Lower leg skin (tissue), 4 donors: ENCODE data around the gene PMM2. TPM values are rescaled to one million over a fixed set of nuclear protein-coding genes. Genes with fewer than 3 reads are reported as not detected.

Experiments used
- DNase-seq, 2 donors: peaks; one replicate each; pipeline ENCODE4 v3.0.0-alpha.2; 2019; ENCODE audit warnings: low spot score in 2 of 2
- H3K4me3 ChIP-seq: fragments of 200-600 bp; sonication (generic); 2 replicates; pipeline ENCODE4 v1.5.1; 2017; ENCODE audit warnings: mild to moderate bottlenecking, low read depth; ENCODE audit not compliant: poor library complexity, severe bottlenecking
- CTCF ChIP-seq, 3 donors: fragments of 450-650 bp; IDR thresholded peaks; one replicate each; pipeline ENCODE4 v1.5.1; 2016; ENCODE audit warnings: antibody characterized with exemption in 3 of 3, mild to moderate bottlenecking in 3 of 3, moderate library complexity in 2 of 3
- POLR2A ChIP-seq, 2 donors: fragments of 450-650 bp; IDR thresholded peaks; one replicate each; pipeline ENCODE4 v1.6.1; 2016 to 2017; ENCODE audit warnings: antibody characterized with exemption in 2 of 2, mild to moderate bottlenecking in 1 of 2, moderate library complexity in 1 of 2
- WGBS, 2 donors: methylation state at CpG; one replicate each; pipeline ENCODE4 v1.1.5; 2018; 5-methylcytosine and 5-hydroxymethylcytosine counted together
- intact Hi-C: fragments of 100-400 bp; cut with DNase I; formaldehyde crosslinking; loops from one replicate; pipeline ENCODE4 v1.15.0; 2023; ENCODE audit warnings: low total_unique reads
- total RNA-seq, 4 donors: library from RNA; depleted of rRNA; stranded (reverse); fragments of >200 nt; gene quantifications; one replicate each; pipeline ENCODE4 v1.1.0, GENCODE V29; 2016

PMM2 gene
- total RNA-seq, 4 donors from 2014 or later = 20.5 to 41.8 (median 26.8) TPM

GRCh38 chr16:8878523-8878911 lies 80.9 kb downstream of the PMM2 start:
- H3K4me3 ChIP-seq = no peak overlapping the region
- 33 to 46% methylated on average over 6 of the region's 6 CpGs for WGBS, 2 donors
- no peak for DNase-seq
- intact Hi-C loops = loop anchor here (5.0 to 10.0 kb wide), 2 partner anchors 61 to 204 kb away; partner anchors contain the start of gene ABAT
- no peak for TF ChIP-seq CTCF (IDR thresholded peaks at IDR 0.05)
- no peak for TF ChIP-seq POLR2A (IDR thresholded peaks at IDR 0.05)

GRCh38 chr16:8880839-8881510 lies 83.3 kb downstream of the PMM2 start:
- TF ChIP-seq POLR2A (IDR thresholded peaks at IDR 0.05) (no peak), CTCF (IDR thresholded peaks at IDR 0.05) (no peak)
- 90 to 92% methylated on average over 8 of the region's 8 CpGs for WGBS, 2 donors
- no peak overlapping the region for H3K4me3 ChIP-seq
- intact Hi-C loops = loop anchor here (10.0 kb wide), 1 partner anchor 306 kb away; no protein-coding TSS in a partner anchor
- no peak for DNase-seq

GRCh38 chr16:8882041-8882617 lies 84.5 kb downstream of the PMM2 start, which contains the start of gene LITAFD:
TSS of gene LITAFD (plus strand) at chr16:8882351. CDS start at chr16:8884356, 2,005 bp downstream.
- no peak within 1 kb of the TSS for H3K4me3 ChIP-seq
- WGBS, 2 donors = 55 to 73% methylated on average over 10 of the region's 10 CpGs
- TF ChIP-seq CTCF (IDR thresholded peaks at IDR 0.05) (no peak), POLR2A (IDR thresholded peaks at IDR 0.05) (no peak)
- DNase-seq = no peak
- intact Hi-C loops = loop anchor here (10.0 kb wide), 1 partner anchor 307 kb away; no protein-coding TSS in a partner anchor

GRCh38 chr16:8882725-8883377 lies 85.2 kb downstream of the PMM2 start:
- no peak for TF ChIP-seq POLR2A (IDR thresholded peaks at IDR 0.05)
- TF ChIP-seq CTCF (IDR thresholded peaks at IDR 0.05) = no peak
- 89 to 91% methylated on average over 15 to 17 of the region's 17 CpGs for WGBS, 2 donors
- no peak overlapping the region for H3K4me3 ChIP-seq
- intact Hi-C loops = loop anchor here (10.0 kb wide), 1 partner anchor 308 kb away; no protein-coding TSS in a partner anchor
- no peak for DNase-seq

GRCh38 chr16:8885674-8886592 lies 88.3 kb downstream of the PMM2 start:
- DNase-seq = no peak
- no peak for TF ChIP-seq POLR2A (IDR thresholded peaks at IDR 0.05)
- TF ChIP-seq CTCF (IDR thresholded peaks at IDR 0.05) = no peak
- 12% methylated on average over 17 to 20 of the region's 20 CpGs for WGBS, 2 donors
- H3K4me3 ChIP-seq = no peak overlapping the region
- intact Hi-C loops = loop anchor here (10.0 kb wide), 1 partner anchor 311 kb away; no protein-coding TSS in a partner anchor
